Measurements from ENCODE around the gene SLAMF6.

GRCh38 chr1:160541622-160542302 is 18.7 kb upstream of the SLAMF6 start:
- TF ChIP-seq CTCF (IDR thresholded peaks at IDR 0.05; ENCODE audit: low read depth, low read length, poor library complexity, severe bottlenecking), result no peak
- TF ChIP-seq EZH2phosphoT487 (IDR thresholded peaks at IDR 0.05; ENCODE audit: borderline replicate concordance, low read length), result no peak
